Stimulated activated CD8-positive, alpha-beta memory T cell treated with anti-CD3 and anti-CD28 coated beads, Interleukin-7, amount 100 ng/mL, for 1 hour (primary cell): ENCODE results near the gene GLIS1.
"Not testable (repeated sequence)": the region's sequence is repeated elsewhere in the genome, so short reads cannot be mapped to it uniquely, and the experiment has no call there.

Experiments used
- DNase-seq, 2 donors: peaks; one replicate each; pipeline ENCODE4 v3.0.0-alpha.2; 2020; ENCODE audit warnings: low read depth in 2 of 2

The GLIS1 gene

GRCh38 chr1:53739109-53739681 lies at the start of gene GLIS1:
Gene GLIS1, minus strand, starts transcription at chr1:53739164. Its CDS starts 1,100 bp downstream, at chr1:53738064.
- DNase-seq: no peak

- DNase-seq: no peak
These were observed 48.7 kb upstream of the GLIS1 start for GRCh38 chr1:53787655-53788054.

- DNase-seq: no peak
These were observed 44.1 kb upstream of the GLIS1 start for GRCh38 chr1:53783056-53783455.

GRCh38 chr1:53781654-53782053 lies 42.7 kb upstream of the GLIS1 start:
- DNase-seq: no peak

GRCh38 chr1:53777272-53777671 lies 38.3 kb upstream of the GLIS1 start:
- DNase-seq: no peak

GRCh38 chr1:53771648-53772047 lies 32.7 kb upstream of the GLIS1 start:
- DNase-seq: no peak

- no peak for DNase-seq
These were observed 30.8 kb upstream of the GLIS1 start for GRCh38 chr1:53769780-53770179.

GRCh38 chr1:53769184-53769583 lies 30.2 kb upstream of the GLIS1 start:
- DNase-seq: no peak

- DNase-seq: no peak
These were observed 28.0 kb upstream of the GLIS1 start for GRCh38 chr1:53766831-53767405.

GRCh38 chr1:53766194-53766742 lies 27.3 kb upstream of the GLIS1 start:
- no peak for DNase-seq

GRCh38 chr1:53765657-53766056 lies 26.7 kb upstream of the GLIS1 start:
- no peak for DNase-seq

GRCh38 chr1:53763911-53764310 lies 24.9 kb upstream of the GLIS1 start:
- DNase-seq: no peak

GRCh38 chr1:53763461-53763860 lies 24.5 kb upstream of the GLIS1 start:
- DNase-seq: no peak

- DNase-seq: not testable (repeated sequence)
These were observed 21.5 kb upstream of the GLIS1 start for GRCh38 chr1:53760497-53760896.

GRCh38 chr1:53755874-53756273 lies 16.9 kb upstream of the GLIS1 start:
- no peak for DNase-seq

GRCh38 chr1:53754484-53755312 lies 15.7 kb upstream of the GLIS1 start:
- DNase-seq: no peak

- DNase-seq: no peak
These were observed 13.3 kb upstream of the GLIS1 start for GRCh38 chr1:53752281-53752680.

GRCh38 chr1:53747841-53748240 lies 8.9 kb upstream of the GLIS1 start:
- no peak for DNase-seq

- no peak for DNase-seq
These were observed 1.7 kb upstream of the GLIS1 start for GRCh38 chr1:53740621-53741105.

- no peak for DNase-seq
These were observed 507 bp downstream of the GLIS1 start for GRCh38 chr1:53738205-53739108.

- no peak for DNase-seq
These were observed 1.2 kb downstream of the GLIS1 start for GRCh38 chr1:53737648-53738204.
